ENCODE results near the gene SCAMP3. TPM values are rescaled to one million over a fixed set of nuclear protein-coding genes. Genes with fewer than 3 reads are reported as not detected.

The SCAMP3 gene
- total and polyA plus RNA-seq, 10 of the 15 experiments (the other 5 are each of a cell fraction or from before 2014, with no cell fraction given): 17.2 to 133 (median 87.3) TPM

DNA sequence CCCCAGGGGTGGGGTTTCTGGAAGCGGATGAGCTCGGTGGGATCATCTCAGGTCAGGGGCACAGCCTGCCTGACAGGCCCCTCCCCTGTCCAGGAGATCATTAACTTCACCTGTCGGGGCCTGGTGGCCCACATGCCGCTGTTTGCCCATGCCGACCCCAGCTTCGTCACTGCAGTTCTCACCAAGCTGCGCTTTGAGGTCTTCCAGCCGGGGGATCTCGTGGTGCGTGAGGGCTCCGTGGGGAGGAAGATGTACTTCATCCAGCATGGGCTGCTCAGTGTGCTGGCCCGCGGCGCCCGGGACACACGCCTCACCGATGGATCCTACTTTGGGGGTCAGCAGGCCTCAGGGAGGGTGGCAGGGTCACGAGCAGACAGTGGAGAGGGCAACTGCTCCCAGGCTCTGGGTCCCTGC is 23.5 kb upstream of the SCAMP3 start (continued):
- TF ChIP-seq SMAD5 (IDR thresholded peaks at IDR 0.05; ENCODE audit: low read depth) (no peak), LARP7 (IDR thresholded peaks at IDR 0.05) (no peak)

DNA sequence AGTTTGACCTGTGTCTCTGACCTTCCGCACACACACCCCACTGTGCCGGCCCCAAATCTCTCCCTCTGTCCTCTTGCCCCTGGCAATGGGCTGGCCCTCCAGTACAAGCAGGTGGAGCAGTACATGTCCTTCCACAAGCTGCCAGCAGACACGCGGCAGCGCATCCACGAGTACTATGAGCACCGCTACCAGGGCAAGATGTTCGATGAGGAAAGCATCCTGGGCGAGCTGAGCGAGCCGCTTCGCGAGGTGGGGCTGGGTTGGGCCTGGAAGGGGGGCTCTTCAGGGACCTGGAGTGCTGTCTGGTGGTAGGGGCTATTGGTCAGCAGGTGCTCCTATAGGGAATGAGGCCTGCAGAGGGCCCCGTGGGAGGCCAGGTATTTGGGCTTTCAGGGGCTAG is 22.9 kb upstream of the SCAMP3 start:
- 92% methylated on average over 14 of the region's 14 CpGs for WGBS (ENCODE audit: insufficient coverage, insufficient replicate concordance, low lambda C conversion rate, missing lambda C conversion rate)
- ChIA-PET CTCF (interaction anchor here (0.7 to 1.3 kb wide), 2 partner anchors 28 to 78 kb away, joined by 3 to 4 read pairs; no protein-coding TSS in a partner anchor), SMC1A (ENCODE audit: uncharacterized antibody, unreplicated experiment) (no interaction called here)

More for the DNA sequence above, 22.9 kb upstream of the SCAMP3 start:
- no peaks in the 10 kb centered on the region for H3K9me3 ChIP-seq (replicated peaks; ENCODE audit: control insufficient read depth, insufficient read depth, low read length)
- ATAC-seq (no peak), DNase-seq (ENCODE audit: low read depth, low spot score) (no peak), FAIRE-seq (no peak)
- in situ Hi-C loops (cut with MboI): no loop called here
- H2AFZ ChIP-seq (ENCODE audit: control insufficient read depth, low read depth, low read length): no peak overlapping the region
- no peaks in the 10 kb centered on the region for H3K27me3 ChIP-seq (replicated peaks in 1 of 2; ENCODE audit: control insufficient read depth in 2 of 2, insufficient read depth in 2 of 2, low read length in 1 of 2)
- H3K36me3 ChIP-seq (ENCODE audit: control insufficient read depth in 2 of 2, insufficient read depth in 2 of 2, low read length in 1 of 2): no peaks in the 10 kb centered on the region
- ChIA-PET POLR2A (interaction anchor here (0.5 kb wide), 1 partner anchor 124 kb away, joined by 3 read pairs; no protein-coding TSS in a partner anchor), RAD21 (ENCODE audit: unreplicated experiment) (no interaction called here)
- TF ChIP-seq ETV6 (conservative IDR thresholded peaks at IDR 0.05 in 1 of 2, IDR thresholded peaks at IDR 0.05 in 1 of 2; ENCODE audit: borderline replicate concordance in 1 of 2, low read depth in 1 of 2) (no peak), PAX8 (IDR thresholded peaks at IDR 0.05) (no peak), POLR2AphosphoS5 (IDR thresholded peaks at IDR 0.05; ENCODE audit: low read length) (no peak), TCF12 (IDR thresholded peaks at IDR 0.05; ENCODE audit: low read depth, low read length) (no peak), NRF1 (conservative IDR thresholded peaks at IDR 0.05; ENCODE audit: low read depth, low read length) (no peak)
- TF ChIP-seq, protein P1, sequence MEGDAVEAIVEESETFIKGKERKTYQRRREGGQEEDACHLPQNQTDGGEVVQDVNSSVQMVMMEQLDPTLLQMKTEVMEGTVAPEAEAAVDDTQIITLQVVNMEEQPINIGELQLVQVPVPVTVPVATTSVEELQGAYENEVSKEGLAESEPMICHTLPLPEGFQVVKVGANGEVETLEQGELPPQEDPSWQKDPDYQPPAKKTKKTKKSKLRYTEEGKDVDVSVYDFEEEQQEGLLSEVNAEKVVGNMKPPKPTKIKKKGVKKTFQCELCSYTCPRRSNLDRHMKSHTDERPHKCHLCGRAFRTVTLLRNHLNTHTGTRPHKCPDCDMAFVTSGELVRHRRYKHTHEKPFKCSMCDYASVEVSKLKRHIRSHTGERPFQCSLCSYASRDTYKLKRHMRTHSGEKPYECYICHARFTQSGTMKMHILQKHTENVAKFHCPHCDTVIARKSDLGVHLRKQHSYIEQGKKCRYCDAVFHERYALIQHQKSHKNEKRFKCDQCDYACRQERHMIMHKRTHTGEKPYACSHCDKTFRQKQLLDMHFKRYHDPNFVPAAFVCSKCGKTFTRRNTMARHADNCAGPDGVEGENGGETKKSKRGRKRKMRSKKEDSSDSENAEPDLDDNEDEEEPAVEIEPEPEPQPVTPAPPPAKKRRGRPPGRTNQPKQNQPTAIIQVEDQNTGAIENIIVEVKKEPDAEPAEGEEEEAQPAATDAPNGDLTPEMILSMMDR (IDR thresholded peaks at IDR 0.05 in 2 of 3, conservative IDR thresholded peaks at IDR 0.05 in 1 of 3; ENCODE audit: control insufficient read depth in 2 of 3, extremely low read depth in 1 of 3, insufficient read depth in 1 of 3, low read depth in 3 of 3, low read length in 3 of 3): no peak
- TF ChIP-seq, protein P2, sequence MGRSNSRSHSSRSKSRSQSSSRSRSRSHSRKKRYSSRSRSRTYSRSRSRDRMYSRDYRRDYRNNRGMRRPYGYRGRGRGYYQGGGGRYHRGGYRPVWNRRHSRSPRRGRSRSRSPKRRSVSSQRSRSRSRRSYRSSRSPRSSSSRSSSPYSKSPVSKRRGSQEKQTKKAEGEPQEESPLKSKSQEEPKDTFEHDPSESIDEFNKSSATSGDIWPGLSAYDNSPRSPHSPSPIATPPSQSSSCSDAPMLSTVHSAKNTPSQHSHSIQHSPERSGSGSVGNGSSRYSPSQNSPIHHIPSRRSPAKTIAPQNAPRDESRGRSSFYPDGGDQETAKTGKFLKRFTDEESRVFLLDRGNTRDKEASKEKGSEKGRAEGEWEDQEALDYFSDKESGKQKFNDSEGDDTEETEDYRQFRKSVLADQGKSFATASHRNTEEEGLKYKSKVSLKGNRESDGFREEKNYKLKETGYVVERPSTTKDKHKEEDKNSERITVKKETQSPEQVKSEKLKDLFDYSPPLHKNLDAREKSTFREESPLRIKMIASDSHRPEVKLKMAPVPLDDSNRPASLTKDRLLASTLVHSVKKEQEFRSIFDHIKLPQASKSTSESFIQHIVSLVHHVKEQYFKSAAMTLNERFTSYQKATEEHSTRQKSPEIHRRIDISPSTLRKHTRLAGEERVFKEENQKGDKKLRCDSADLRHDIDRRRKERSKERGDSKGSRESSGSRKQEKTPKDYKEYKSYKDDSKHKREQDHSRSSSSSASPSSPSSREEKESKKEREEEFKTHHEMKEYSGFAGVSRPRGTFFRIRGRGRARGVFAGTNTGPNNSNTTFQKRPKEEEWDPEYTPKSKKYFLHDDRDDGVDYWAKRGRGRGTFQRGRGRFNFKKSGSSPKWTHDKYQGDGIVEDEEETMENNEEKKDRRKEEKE (IDR thresholded peaks at IDR 0.05): no peak
- no peak overlapping the region for H3K9ac ChIP-seq (ENCODE audit: control insufficient read depth, insufficient read depth, low read length)
- intact Hi-C loops (cut with micrococcal nuclease; ENCODE audit: unreplicated experiment): no loop called here
- no peaks in the 10 kb centered on the region for H3K79me2 ChIP-seq (ENCODE audit: control insufficient read depth, insufficient read depth, low read length)
- BruUV-seq (replicated peaks): no TSS peak
- H4K20me1 ChIP-seq (ENCODE audit: control insufficient read depth, insufficient read depth): no peaks in the 10 kb centered on the region
- no peaks in the 10 kb centered on the region for H3K4me1 ChIP-seq (ENCODE audit: control insufficient read depth, insufficient read depth, low read length)
- H3K4me2 ChIP-seq (ENCODE audit: control insufficient read depth, insufficient read depth): no peak overlapping the region
- H3K27ac ChIP-seq (ENCODE audit: control insufficient read depth, insufficient read depth): no peak overlapping the region
- no peak overlapping the region for H3K4me3 ChIP-seq

Data from GM12878 (cell line).